GM18870 (cell line): ENCODE results near the gene ALAS1.
A peak's percentile ranks its signal among the peaks of the same experiment; 100 is the strongest.

Source experiments
- ATAC-seq: cut with Tn5 transposase; IDR thresholded peaks from one replicate; pipeline ENCODE4 v1.9.1; 2021; ENCODE audit warnings: moderate library complexity; ENCODE audit not compliant: unreplicated experiment

ALAS1 gene

GRCh38 chr3:52233968-52234367 lies 36.0 kb downstream of the ALAS1 start:
- ATAC-seq = no peak

DNA sequence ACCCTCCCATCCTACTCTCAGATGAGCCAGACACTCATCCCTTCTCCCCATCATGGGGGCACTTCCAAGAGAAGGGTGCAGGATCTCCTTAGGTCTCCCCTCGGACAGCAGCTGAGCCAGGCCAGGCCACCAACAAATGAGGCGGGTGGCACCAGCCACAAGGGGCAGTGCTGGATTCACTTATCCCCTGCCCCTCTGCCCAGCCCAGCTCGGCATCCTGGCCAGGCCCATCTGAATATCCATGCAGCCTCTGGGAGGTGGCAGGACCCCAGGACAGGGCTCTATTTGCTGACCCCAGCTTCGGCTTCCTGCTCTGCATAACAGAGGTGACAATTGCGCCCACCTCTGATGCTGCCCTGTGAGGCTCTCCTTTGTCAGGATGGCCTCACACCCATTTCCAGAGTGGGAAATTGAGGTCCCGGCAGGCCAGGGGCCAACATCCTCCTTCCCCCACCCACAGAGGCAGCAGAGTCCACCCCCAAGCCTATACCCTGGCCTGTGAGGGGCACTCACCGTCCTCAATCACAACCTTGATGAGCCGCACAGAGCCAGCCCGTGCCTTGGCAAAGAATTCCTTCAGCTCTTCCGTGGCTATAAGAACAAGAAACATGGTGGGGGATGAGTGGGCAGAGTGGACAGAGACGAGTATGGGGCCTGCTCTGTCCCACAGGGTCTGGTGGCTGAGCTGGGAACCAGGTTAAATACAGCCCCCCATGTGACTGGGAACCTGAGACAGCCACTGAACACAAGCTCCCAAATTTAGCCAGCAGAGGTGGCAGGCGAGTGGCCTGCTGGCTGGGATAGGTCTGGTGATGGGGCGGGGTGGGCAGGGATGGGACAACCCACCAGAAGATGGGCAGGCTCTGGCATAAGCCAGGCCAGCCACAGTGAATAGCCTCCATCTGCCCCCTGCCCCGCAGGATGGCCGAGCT lies 36.8 kb downstream of the ALAS1 start:
- ATAC-seq = no peak

GRCh38 chr3:52236424-52236886 lies 38.5 kb downstream of the ALAS1 start:
- ATAC-seq = no peak

GRCh38 chr3:52237006-52237656 lies 39.2 kb downstream of the ALAS1 start:
- no peak for ATAC-seq

- no peak for ATAC-seq
Observed at GRCh38 chr3:52237657-52238172, 39.8 kb downstream of the ALAS1 start.

GRCh38 chr3:52238193-52238760 lies 40.3 kb downstream of the ALAS1 start:
- peak; percentile 13 for ATAC-seq

GRCh38 chr3:52238761-52239701 lies 41.1 kb downstream of the ALAS1 start, which contains the start of gene TWF2:
TSS of gene TWF2 (minus strand) at chr3:52239158. CDS start at chr3:52239016, 142 bp downstream.
- ATAC-seq = peak; percentile 48

- no peak for ATAC-seq
Observed at GRCh38 chr3:52240059-52240885, 42.3 kb downstream of the ALAS1 start.

GRCh38 chr3:52240886-52241370 lies 43.0 kb downstream of the ALAS1 start:
- no peak for ATAC-seq

GRCh38 chr3:52242039-52242438 lies 44.1 kb downstream of the ALAS1 start:
- no peak for ATAC-seq

- peak; percentile 60 for ATAC-seq
Observed at GRCh38 chr3:52243791-52244628, 46.0 kb downstream of the ALAS1 start.

GRCh38 chr3:52245322-52246263 lies 47.6 kb downstream of the ALAS1 start, which contains the start of gene PPM1M:
TSS of gene PPM1M (plus strand) at chr3:52245759. CDS start at chr3:52245825, 66 bp downstream.
- no peak for ATAC-seq

GRCh38 chr3:52246264-52246620 lies 48.3 kb downstream of the ALAS1 start:
- no peak for ATAC-seq

DNA sequence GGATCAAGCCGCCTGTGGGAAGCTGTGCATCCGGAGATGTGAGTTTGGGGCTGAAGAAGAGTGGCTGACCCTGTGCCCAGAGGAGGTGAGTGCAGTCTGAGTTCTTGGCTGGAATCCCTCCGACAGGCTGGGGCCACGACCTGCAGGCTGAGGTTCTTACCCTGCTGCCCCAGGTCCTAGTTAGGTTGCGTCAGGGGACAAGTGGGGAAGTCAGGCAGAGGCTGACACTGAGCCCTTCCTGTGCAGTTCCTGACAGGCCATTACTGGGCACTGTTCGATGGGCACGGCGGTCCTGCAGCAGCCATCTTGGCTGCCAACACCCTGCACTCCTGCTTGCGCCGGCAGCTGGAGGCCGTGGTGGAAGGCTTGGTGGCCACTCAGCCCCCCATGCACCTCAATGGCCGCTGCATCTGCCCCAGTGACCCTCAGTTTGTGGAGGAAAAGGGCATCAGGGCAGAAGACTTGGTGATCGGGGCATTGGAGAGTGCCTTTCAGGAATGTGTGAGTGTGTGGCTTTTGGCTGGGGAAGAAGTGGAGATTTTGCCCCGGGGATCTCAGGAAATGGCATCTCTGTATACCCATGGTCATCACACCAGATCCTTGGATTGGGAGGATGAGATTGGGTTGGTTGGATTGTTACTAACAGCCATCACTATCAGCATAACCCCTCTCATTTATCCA lies 48.9 kb downstream of the ALAS1 start:
- ATAC-seq = no peak

DNA sequence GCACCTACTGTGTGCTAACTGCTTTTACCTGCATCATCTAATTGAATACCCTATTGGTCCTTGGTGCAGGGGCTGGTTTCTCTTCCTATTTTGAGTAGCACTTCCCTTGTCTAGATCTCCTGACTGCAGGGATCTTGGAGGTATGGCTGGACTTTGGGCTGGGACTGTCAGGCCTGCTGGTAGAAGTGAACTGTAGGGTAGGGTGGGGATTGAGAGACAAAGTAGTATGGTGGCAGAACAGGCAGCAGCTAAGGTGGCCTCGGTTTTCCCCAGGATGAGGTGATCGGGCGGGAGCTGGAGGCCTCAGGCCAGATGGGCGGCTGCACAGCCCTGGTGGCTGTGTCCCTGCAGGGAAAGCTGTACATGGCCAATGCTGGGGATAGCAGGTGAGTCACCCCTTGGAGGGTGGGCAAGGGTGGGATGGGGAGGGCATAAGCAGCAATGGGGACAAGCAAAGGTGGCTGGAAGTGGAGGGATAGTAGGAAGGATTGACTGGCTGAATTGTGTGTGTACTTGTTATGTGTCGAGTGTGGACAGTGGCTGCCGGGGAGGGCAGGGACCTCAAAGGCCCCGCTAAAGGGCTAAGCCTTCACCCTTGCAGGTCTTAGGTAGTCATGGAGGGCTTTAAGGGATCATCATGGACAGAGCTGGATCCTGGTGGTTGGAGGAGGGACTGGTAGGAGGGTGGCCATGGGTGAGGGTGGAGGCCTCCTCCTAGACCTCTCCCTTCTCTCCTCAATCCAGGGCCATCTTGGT lies 49.6 kb downstream of the ALAS1 start:
- ATAC-seq = no peak

DNA sequence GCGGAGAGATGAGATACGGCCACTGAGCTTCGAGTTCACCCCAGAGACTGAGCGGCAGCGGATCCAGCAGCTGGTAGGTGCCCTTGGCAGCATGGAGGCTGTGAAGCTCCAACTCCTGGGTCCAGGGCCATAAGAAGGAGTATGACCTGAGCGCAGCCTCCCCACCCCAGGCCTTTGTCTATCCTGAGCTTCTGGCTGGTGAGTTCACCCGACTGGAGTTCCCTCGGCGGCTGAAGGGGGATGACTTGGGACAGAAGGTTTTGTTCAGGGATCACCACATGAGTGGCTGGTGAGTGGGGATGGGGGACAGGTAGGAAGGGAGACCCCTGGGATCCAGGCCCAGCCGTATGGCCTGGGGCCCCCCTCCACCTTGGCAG lies 50.2 kb downstream of the ALAS1 start:
- ATAC-seq = no peak
